CD14-positive monocyte (primary cell): ENCODE measurements around the gene PPP1R9B. TPM values are rescaled to one million over a fixed set of nuclear protein-coding genes. Genes with fewer than 3 reads are reported as not detected.

Source experiments
- DNase-seq, 3 donors: peaks; one replicate each; pipeline ENCODE4 v3.0.0-alpha.2; 2011 to 2022
- H2AFZ ChIP-seq: 2 replicates; pipeline ENCODE4 v1.6.0; 2012; ENCODE audit warnings: mild to moderate bottlenecking, low read depth, low read length, inconsistent platforms; ENCODE audit not compliant: insufficient read depth, poor library complexity, severe bottlenecking
- H3K27ac ChIP-seq, 2 donors: 1 replicate in 1 of 2; 2 replicates in 1 of 2; pipeline ENCODE4 v1.5.1; 2012 to 2013; ENCODE audit warnings: low read length in 2 of 2, control low read depth in 1 of 2, inconsistent platforms in 1 of 2, low read depth in 1 of 2, mild to moderate bottlenecking in 1 of 2
- H3K27me3 ChIP-seq, 2 donors: one replicate each; pipeline versions ENCODE4 v1.6.0 to v1.6.1; 2011 to 2013; ENCODE audit warnings: low read length in 2 of 2; ENCODE audit not compliant: control insufficient read depth in 2 of 2, insufficient read depth in 2 of 2
- H3K36me3 ChIP-seq, 2 donors: replicated peaks in 1 of 2; 1 replicate in 1 of 2; 2 replicates in 1 of 2; pipeline versions ENCODE4 v1.5.1 to v1.6.1; 2012 to 2013; ENCODE audit warnings: low read length in 2 of 2, control low read depth in 1 of 2, inconsistent platforms in 1 of 2, mild to moderate bottlenecking in 1 of 2; ENCODE audit not compliant: insufficient read depth in 2 of 2, control insufficient read depth in 1 of 2
- H3K4me1 ChIP-seq, 2 donors: 1 replicate in 1 of 2; 2 replicates in 1 of 2; pipeline versions ENCODE4 v1.5.1 to v1.6.1; 2012 to 2013; ENCODE audit warnings: low read length in 2 of 2, control low read depth in 1 of 2, inconsistent platforms in 1 of 2, mild to moderate bottlenecking in 1 of 2, moderate library complexity in 1 of 2; ENCODE audit not compliant: insufficient read depth in 2 of 2, control insufficient read depth in 1 of 2
- H3K4me2 ChIP-seq: replicated peaks from 2 replicates; pipeline ENCODE3; 2012; ENCODE audit warnings: low read length, moderate library complexity, mild to moderate bottlenecking; ENCODE audit not compliant: poor library complexity, severe bottlenecking; ENCODE audit errors: extremely low read depth
- H3K4me3 ChIP-seq, 3 experiments: fragments of 200-600 bp in 1 of 3; sonication (generic) in 1 of 3; replicated peaks in 1 of 3; 1 replicate in 2 of 3; 2 replicates in 1 of 3; pipeline ENCODE4 v1.5.1; 2011 to 2013; ENCODE audit warnings: low read length in 3 of 3, mild to moderate bottlenecking in 3 of 3, control low read depth in 2 of 3, low read depth in 2 of 3, inconsistent platforms in 1 of 3, moderate library complexity in 1 of 3
- H3K79me2 ChIP-seq: 2 replicates; pipeline ENCODE4 v1.6.0; 2012; ENCODE audit warnings: mild to moderate bottlenecking, control low read depth, inconsistent platforms, low read length, moderate library complexity; ENCODE audit not compliant: insufficient read depth
- H3K9ac ChIP-seq: 2 replicates; pipeline ENCODE4 v1.6.0; 2017; ENCODE audit warnings: low read length, mild to moderate bottlenecking; ENCODE audit not compliant: insufficient read depth, poor library complexity, severe bottlenecking
- H3K9me3 ChIP-seq, 2 donors: replicated peaks in 1 of 2; 1 replicate in 1 of 2; 2 replicates in 1 of 2; pipeline versions ENCODE4 v1.5.1 to v1.6.1; 2012 to 2013; ENCODE audit warnings: low read length in 2 of 2, control low read depth in 1 of 2; ENCODE audit not compliant: control insufficient read depth in 1 of 2, insufficient read depth in 1 of 2
- H4K20me1 ChIP-seq: 2 replicates; pipeline ENCODE4 v1.6.0; 2012; ENCODE audit warnings: mild to moderate bottlenecking, low read length, control low read depth, moderate library complexity; ENCODE audit not compliant: insufficient read depth
- H3K27ac Mint-ChIP-seq, 7 donors: one replicate each; pipeline ENCODE4 v1.8.0; 2020; ENCODE audit warnings: mild to moderate bottlenecking in 7 of 7, mixed read lengths in 7 of 7, moderate library complexity in 6 of 7, inconsistent platforms in 2 of 7
- H3K27me3 Mint-ChIP-seq, 3 donors: one replicate each; pipeline ENCODE4 v1.8.0; 2021 to 2022; ENCODE audit warnings: low read depth in 3 of 3, mild to moderate bottlenecking in 3 of 3, mixed read lengths in 3 of 3, moderate library complexity in 3 of 3, inconsistent platforms in 1 of 3
- H3K36me3 Mint-ChIP-seq, 2 donors: one replicate each; pipeline ENCODE4 v1.8.0; 2020; ENCODE audit warnings: mixed read lengths in 2 of 2, inconsistent platforms in 1 of 2, mild to moderate bottlenecking in 1 of 2
- H3K4me1 Mint-ChIP-seq: one replicate; pipeline ENCODE4 v1.8.0; 2020; ENCODE audit warnings: mild to moderate bottlenecking, mixed read lengths
- H3K4me3 Mint-ChIP-seq, 2 donors: one replicate each; pipeline ENCODE4 v1.8.0; 2020; ENCODE audit warnings: mild to moderate bottlenecking in 2 of 2, mixed read lengths in 2 of 2, moderate library complexity in 1 of 2
- H3K9me3 Mint-ChIP-seq, 7 donors: one replicate each; pipeline ENCODE4 v1.8.0; 2020 to 2022; ENCODE audit warnings: mixed read lengths in 7 of 7, mild to moderate bottlenecking in 6 of 7, moderate library complexity in 6 of 7, inconsistent platforms in 2 of 7
- WGBS: methylation state at CpG from one replicate; pipeline ENCODE4 v1.1.5; 2013; ENCODE audit warnings: missing lambda C conversion rate; ENCODE audit not compliant: insufficient coverage; 5-methylcytosine and 5-hydroxymethylcytosine counted together
- intact Hi-C, 2 donors: fragments of 100-400 bp; cut with micrococcal nuclease; formaldehyde crosslinking; loops; one replicate each; pipeline versions ENCODE4 v1.15.0 to v1.15.1; 2023
- polyA plus RNA-seq, 3 donors: library from polyadenylated mRNA; depleted of rRNA in 1 of 3; unstranded in 2 of 3; stranded (reverse) in 1 of 3; fragments of 300-500 nt in 2 of 3; fragments of >200 nt in 1 of 3; fragmentation: Illumina TruSeq in 2 of 3; gene quantifications; 1 replicate in 2 of 3; 2 replicates in 1 of 3; pipeline ENCODE4 v1.2.3, GENCODE V29; 2012 to 2021
- TF ChIP-seq, protein P1 (sequence below): fragments of 200-600 bp; IDR thresholded peaks from one replicate; pipeline ENCODE4 v1.8.0; 2022; ENCODE audit warnings: antibody characterized with exemption, mild to moderate bottlenecking

Gene PPP1R9B
- polyA plus RNA-seq, 3 donors, result 0.61 to 86.9 (median 1.3) TPM

DNA sequence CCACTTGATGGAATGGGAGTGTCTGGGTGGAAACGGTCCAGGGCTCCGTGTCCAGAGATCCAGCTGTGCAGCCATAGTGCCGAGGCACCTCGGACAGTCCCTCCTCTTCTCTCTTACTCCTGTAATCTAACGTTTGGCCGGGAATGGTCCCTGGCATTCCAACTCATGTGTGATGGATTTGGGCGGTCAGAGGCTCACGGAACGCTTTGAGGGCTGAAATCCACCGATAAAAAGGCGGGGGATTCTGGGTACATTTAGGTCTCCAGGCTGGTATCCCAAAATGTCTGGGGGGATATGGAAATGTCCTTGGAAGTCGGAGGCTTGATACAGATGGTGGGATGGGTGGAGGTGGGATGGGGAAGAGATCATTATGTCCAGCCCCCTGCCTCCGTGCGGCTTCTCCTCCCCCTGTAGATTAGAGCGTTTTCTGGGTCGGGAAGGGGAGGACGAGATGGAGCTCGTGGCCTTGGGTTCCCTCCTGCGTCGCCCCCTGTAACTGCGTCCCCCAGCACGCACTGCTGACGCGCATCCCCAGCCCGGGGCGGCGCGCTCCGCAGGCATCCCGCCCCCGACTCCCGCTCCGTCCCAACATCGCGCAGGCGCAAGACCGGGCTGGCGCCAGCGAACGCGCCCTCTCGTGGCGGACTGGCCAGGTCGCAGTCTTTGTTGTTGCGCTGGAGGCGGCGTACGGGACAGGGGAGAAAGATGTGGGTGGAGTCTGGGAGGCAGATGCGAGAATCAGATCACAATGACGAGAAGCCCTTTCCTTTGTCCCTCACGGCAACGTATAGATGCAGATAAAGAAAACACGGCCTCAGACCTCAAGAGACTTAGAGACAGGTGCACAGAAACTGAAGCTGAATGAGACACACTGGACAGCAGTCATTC lies 10.8 kb upstream of the PPP1R9B start:
- H4K20me1 ChIP-seq, result peaks cover 4% of the 10 kb centered on the region
- TF ChIP-seq, protein P1, sequence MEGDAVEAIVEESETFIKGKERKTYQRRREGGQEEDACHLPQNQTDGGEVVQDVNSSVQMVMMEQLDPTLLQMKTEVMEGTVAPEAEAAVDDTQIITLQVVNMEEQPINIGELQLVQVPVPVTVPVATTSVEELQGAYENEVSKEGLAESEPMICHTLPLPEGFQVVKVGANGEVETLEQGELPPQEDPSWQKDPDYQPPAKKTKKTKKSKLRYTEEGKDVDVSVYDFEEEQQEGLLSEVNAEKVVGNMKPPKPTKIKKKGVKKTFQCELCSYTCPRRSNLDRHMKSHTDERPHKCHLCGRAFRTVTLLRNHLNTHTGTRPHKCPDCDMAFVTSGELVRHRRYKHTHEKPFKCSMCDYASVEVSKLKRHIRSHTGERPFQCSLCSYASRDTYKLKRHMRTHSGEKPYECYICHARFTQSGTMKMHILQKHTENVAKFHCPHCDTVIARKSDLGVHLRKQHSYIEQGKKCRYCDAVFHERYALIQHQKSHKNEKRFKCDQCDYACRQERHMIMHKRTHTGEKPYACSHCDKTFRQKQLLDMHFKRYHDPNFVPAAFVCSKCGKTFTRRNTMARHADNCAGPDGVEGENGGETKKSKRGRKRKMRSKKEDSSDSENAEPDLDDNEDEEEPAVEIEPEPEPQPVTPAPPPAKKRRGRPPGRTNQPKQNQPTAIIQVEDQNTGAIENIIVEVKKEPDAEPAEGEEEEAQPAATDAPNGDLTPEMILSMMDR, result peak; percentile 90
- Mint-ChIP-seq H3K27ac (peak overlapping the region in 2 of 7 donors; percentile 48 to 63), H3K27me3 (peaks cover 9 to 32% (median 20%) of the 10 kb centered on the region in 3 donors), H3K9me3 (peaks cover 0 to 4% (median 0%) of the 10 kb centered on the region in 7 donors), H3K36me3 (no peaks in the 10 kb centered on the region), H3K4me3 (peak overlapping the region; percentile 69 to 89), H3K4me1 (peaks cover 26% of the 10 kb centered on the region)
- under 1% methylated on average over 44 of the region's 53 CpGs for WGBS
- H3K9ac ChIP-seq, result no peak overlapping the region
- DNase-seq, result peak; percentile 84 to 85 (median 84)
- H3K9me3 ChIP-seq, result no peaks in the 10 kb centered on the region
- H3K27ac ChIP-seq, result no peak overlapping the region
- peak overlapping the region; percentile 44 to 72 (median 50) for H3K4me3 ChIP-seq
- H3K79me2 ChIP-seq, result no peaks in the 10 kb centered on the region
- peak overlapping the region; percentile 74 for H3K4me2 ChIP-seq
- H3K27me3 ChIP-seq, result peaks cover 4 to 9% of the 10 kb centered on the region in 2 donors
- peak overlapping the region; percentile 69 for H2AFZ ChIP-seq
- intact Hi-C loops, result loop anchor here in 1 of 2 donors (5.0 kb wide), 1 partner anchor 36 kb away; no protein-coding TSS in a partner anchor
- no peaks in the 10 kb centered on the region for H3K36me3 ChIP-seq
- H3K4me1 ChIP-seq, result peaks cover 16 to 23% of the 10 kb centered on the region in 2 donors

DNA sequence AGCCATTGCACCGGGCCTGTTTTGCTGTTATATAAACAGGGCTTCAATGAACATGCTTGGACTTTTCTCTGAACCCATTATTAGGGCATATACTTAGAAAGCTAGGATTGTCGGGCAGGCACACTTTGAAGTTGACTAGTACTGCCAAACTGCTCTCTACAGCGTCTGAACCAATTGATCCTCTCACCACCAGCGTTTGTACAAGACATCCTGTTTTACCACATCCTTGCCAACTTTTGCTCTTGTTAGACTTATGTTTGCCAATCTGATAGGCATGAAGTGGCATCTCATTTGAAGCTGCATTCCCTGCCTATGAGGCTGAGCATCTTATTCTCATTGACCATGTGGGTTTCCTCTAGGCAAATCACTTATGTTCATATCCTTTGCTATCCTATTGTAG lies 7.4 kb upstream of the PPP1R9B start:
- Histone ChIP-seq H3K27me3 (peaks cover 4 to 9% of the 10 kb centered on the region in 2 donors), H3K79me2 (peaks cover 4% of the 10 kb centered on the region), H3K4me1 (peaks cover 41 to 47% of the 10 kb centered on the region in 2 donors), H3K36me3 (no peaks in the 10 kb centered on the region), H4K20me1 (peaks cover 15% of the 10 kb centered on the region), H3K4me2 (no peak overlapping the region), H2AFZ (no peak overlapping the region), H3K27ac (no peak overlapping the region), H3K4me3 (no peak overlapping the region), H3K9ac (no peak overlapping the region), H3K9me3 (no peaks in the 10 kb centered on the region)
- Mint-ChIP-seq H3K27ac (no peak overlapping the region), H3K4me1 (peaks cover 44% of the 10 kb centered on the region), H3K27me3 (peaks cover 7 to 27% (median 12%) of the 10 kb centered on the region in 3 donors), H3K9me3 (peaks cover 0 to 4% (median 0%) of the 10 kb centered on the region in 7 donors), H3K4me3 (no peak overlapping the region), H3K36me3 (no peaks in the 10 kb centered on the region)
- WGBS, result 80% methylated on average over 3 of the region's 4 CpGs
- no peak for DNase-seq
- TF ChIP-seq, protein P1, result no peak
- intact Hi-C loops, result no loop called here
